ENCODE measurements around the gene SLC35D3. TPM values are rescaled to one million over a fixed set of nuclear protein-coding genes. Genes with fewer than 3 reads are reported as not detected.
"Not testable (repeated sequence)": the region's sequence is repeated elsewhere in the genome, so short reads cannot be mapped to it uniquely, and the experiment has no call there.

Gene SLC35D3
- total RNA-seq, 1 donor = not detected

GRCh38 chr6:136969930-136970329 is 47.8 kb downstream of the SLC35D3 start:
- no peak overlapping the region for H3K4me3 ChIP-seq (ENCODE audit: low read depth, low read length)
- no peak for DNase-seq (ENCODE audit: low read depth)
- TF ChIP-seq, protein P1, sequence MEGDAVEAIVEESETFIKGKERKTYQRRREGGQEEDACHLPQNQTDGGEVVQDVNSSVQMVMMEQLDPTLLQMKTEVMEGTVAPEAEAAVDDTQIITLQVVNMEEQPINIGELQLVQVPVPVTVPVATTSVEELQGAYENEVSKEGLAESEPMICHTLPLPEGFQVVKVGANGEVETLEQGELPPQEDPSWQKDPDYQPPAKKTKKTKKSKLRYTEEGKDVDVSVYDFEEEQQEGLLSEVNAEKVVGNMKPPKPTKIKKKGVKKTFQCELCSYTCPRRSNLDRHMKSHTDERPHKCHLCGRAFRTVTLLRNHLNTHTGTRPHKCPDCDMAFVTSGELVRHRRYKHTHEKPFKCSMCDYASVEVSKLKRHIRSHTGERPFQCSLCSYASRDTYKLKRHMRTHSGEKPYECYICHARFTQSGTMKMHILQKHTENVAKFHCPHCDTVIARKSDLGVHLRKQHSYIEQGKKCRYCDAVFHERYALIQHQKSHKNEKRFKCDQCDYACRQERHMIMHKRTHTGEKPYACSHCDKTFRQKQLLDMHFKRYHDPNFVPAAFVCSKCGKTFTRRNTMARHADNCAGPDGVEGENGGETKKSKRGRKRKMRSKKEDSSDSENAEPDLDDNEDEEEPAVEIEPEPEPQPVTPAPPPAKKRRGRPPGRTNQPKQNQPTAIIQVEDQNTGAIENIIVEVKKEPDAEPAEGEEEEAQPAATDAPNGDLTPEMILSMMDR (IDR thresholded peaks at IDR 0.05; ENCODE audit: insufficient read depth, low read length) = no peak

- H3K4me3 ChIP-seq (ENCODE audit: low read depth, low read length) = no peak overlapping the region
Observed at GRCh38 chr6:136971609-136972008, 49.5 kb downstream of the SLC35D3 start.

DNA sequence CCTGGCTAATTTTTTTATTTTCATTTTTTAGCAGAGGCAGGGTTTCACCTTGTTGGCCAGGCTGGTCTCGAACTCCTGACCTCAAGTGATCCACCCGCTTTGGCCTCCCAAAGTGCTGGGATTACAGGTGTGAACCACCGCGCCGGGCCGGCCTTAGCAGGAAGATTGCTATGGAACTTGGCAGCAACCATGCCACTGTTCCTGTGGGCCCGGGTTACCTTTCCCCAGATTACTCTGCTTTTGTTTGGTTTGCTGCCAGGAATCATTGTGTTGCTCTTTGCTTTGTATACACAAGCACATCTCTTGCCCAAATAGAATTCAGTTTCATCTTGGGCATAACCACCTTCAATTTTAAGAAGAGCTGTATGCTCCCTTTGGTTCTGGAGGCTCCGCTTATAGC is 51.7 kb downstream of the SLC35D3 start:
- not testable (repeated sequence) for DNase-seq (ENCODE audit: low read depth); H3K4me3 ChIP-seq (ENCODE audit: low read depth, low read length)

More at GRCh38 chr6:136971609-136972008, 49.5 kb downstream of the SLC35D3 start:
- no peak for DNase-seq (ENCODE audit: low read depth)
- TF ChIP-seq, protein P1 (IDR thresholded peaks at IDR 0.05; ENCODE audit: insufficient read depth, low read length) = no peak

Small RNA genes lying within 50 kb of the gene (small RNA-seq; reads per million reads assigned to genes)
- gene RF00019 = not detected
- not detected for gene RPL35AP3

Other genes starting within 250 kb of the SLC35D3 start
- 1.9 and 15.5 TPM in 2 replicates for gene MAP3K5, start 129.8 kb upstream of the SLC35D3 start, total RNA-seq (ENCODE audit: low replicate concordance)
- gene PEX7, start 99.7 kb upstream of the SLC35D3 start, total RNA-seq (ENCODE audit: low replicate concordance) = 5.0 and 10.6 TPM in 2 replicates
- 0.18 and 0.90 TPM in 2 replicates for gene IL20RA, start 122.7 kb downstream of the SLC35D3 start, total RNA-seq (ENCODE audit: low replicate concordance)